CD4-positive, CD25-positive, alpha-beta regulatory T cell (primary cell): ENCODE measurements around the gene FAM185A. TPM values are rescaled to one million over a fixed set of nuclear protein-coding genes. Genes with fewer than 3 reads are reported as not detected.
"Not testable (repeated sequence)": the region's sequence is repeated elsewhere in the genome, so short reads cannot be mapped to it uniquely, and the experiment has no call there.

Experiments used
- ATAC-seq, 2 donors: fragments of 150-1000 bp; cut with Tn5 transposase; one replicate each; pipeline ENCODE4 v1.10.0; 2021; ENCODE audit warnings: low read depth in 2 of 2, moderate number of reproducible peaks in 2 of 2, moderate library complexity in 1 of 2
- DNase-seq, 3 donors: peaks; one replicate each; pipeline versions ENCODE4 v3.0.0 to v3.0.0-alpha.2; 2012 to 2022; ENCODE audit warnings: mixed read lengths in 1 of 3
- H3K27ac ChIP-seq: one replicate; pipeline ENCODE4 v1.7.0; 2013; ENCODE audit warnings: mild to moderate bottlenecking, low read length; ENCODE audit not compliant: insufficient read depth, poor library complexity, severe bottlenecking
- H3K27me3 ChIP-seq: one replicate; pipeline ENCODE4 v1.7.0; 2013; ENCODE audit warnings: low read length; ENCODE audit not compliant: control insufficient read depth, insufficient read depth
- H3K36me3 ChIP-seq: one replicate; pipeline ENCODE4 v1.7.0; 2013; ENCODE audit warnings: mild to moderate bottlenecking, low read length, moderate library complexity; ENCODE audit not compliant: control insufficient read depth, insufficient read depth
- H3K4me1 ChIP-seq: 2 replicates; pipeline ENCODE4 v1.7.0; 2013; ENCODE audit warnings: mild to moderate bottlenecking, low read length; ENCODE audit not compliant: insufficient read depth, control insufficient read depth, poor library complexity, severe bottlenecking
- H3K4me3 ChIP-seq: one replicate; pipeline ENCODE4 v1.7.0; 2013; ENCODE audit warnings: low read depth, mild to moderate bottlenecking, low read length, moderate library complexity
- H3K9me3 ChIP-seq, 2 experiments: 1 replicate in 1 of 2; 2 replicates in 1 of 2; pipeline ENCODE4 v1.7.0; 2013; ENCODE audit warnings: low read length in 2 of 2, mild to moderate bottlenecking in 1 of 2, moderate library complexity in 1 of 2; ENCODE audit not compliant: control insufficient read depth in 2 of 2
- H3K27ac Mint-ChIP-seq, 3 donors: one replicate each; pipeline ENCODE4 v1.8.0; 2020 to 2022; ENCODE audit warnings: mild to moderate bottlenecking in 3 of 3, mixed read lengths in 3 of 3, moderate library complexity in 2 of 3
- H3K27me3 Mint-ChIP-seq: one replicate; pipeline ENCODE4 v1.8.0; 2022; ENCODE audit warnings: mild to moderate bottlenecking, mixed read lengths
- H3K36me3 Mint-ChIP-seq: one replicate; pipeline ENCODE4 v1.8.0; 2020; ENCODE audit warnings: mixed read lengths
- H3K4me1 Mint-ChIP-seq, 4 donors: one replicate each; pipeline ENCODE4 v1.8.0; 2020 to 2022; ENCODE audit warnings: mixed read lengths in 4 of 4, mild to moderate bottlenecking in 1 of 4
- H3K4me3 Mint-ChIP-seq, 4 donors: one replicate each; pipeline ENCODE4 v1.8.0; 2020 to 2022; ENCODE audit warnings: mild to moderate bottlenecking in 4 of 4, mixed read lengths in 4 of 4, moderate library complexity in 3 of 4
- H3K9me3 Mint-ChIP-seq, 7 donors: one replicate each; pipeline ENCODE4 v1.8.0; 2020 to 2022; ENCODE audit warnings: mixed read lengths in 7 of 7, mild to moderate bottlenecking in 3 of 7, moderate library complexity in 2 of 7
- polyA plus RNA-seq, 4 donors: library from polyadenylated mRNA; unstranded; fragments of 300-500 nt; fragmentation: Illumina TruSeq; gene quantifications; one replicate each; pipeline ENCODE4 v1.2.3, GENCODE V29; 2021
- total RNA-seq: library from RNA; stranded (reverse); gene quantifications from one replicate; pipeline ENCODE4 v1.2.3, GENCODE V29; 2022

The FAM185A gene
- total RNA-seq = 6.4 TPM
- polyA plus RNA-seq = 1 to 10 TPM; 6.1 to 7.3 (median 6.6) TPM

GRCh38 chr7:102748605-102749444 lies at the start of gene FAM185A:
Gene FAM185A, plus strand, starts transcription at chr7:102748999. Its CDS starts 209 bp downstream, at chr7:102749208.
- H3K4me1 ChIP-seq, H3K27me3 Mint-ChIP-seq, H3K9me3 Mint-ChIP-seq, H3K9me3 ChIP-seq, H3K36me3 Mint-ChIP-seq, H3K27me3 ChIP-seq, H3K36me3 ChIP-seq: not testable (repeated sequence)
- ATAC-seq = peak; percentile 99 to 100
- H3K27ac ChIP-seq = peak within 1 kb of the TSS; percentile 19
- Mint-ChIP-seq H3K27ac (peak within 1 kb of the TSS in 2 of 3 donors; percentile 80 to 94), H3K4me3 (peak within 1 kb of the TSS; percentile 85 to 92 (median 91)), H3K4me1 (peaks cover 5 to 22% (median 11%) of the 10 kb centered on the region in 4 donors)
- peak; percentile 94 to 100 (median 95) for DNase-seq
- peak within 1 kb of the TSS; percentile 75 for H3K4me3 ChIP-seq

- H3K4me1 Mint-ChIP-seq = peaks cover 7 to 24% (median 16%) of the 10 kb centered on the region in 4 donors
- ATAC-seq (peak; percentile 53 to 59), DNase-seq (peak in 2 of 3 donors; percentile 17 to 67)
- not testable (repeated sequence) for H3K27me3 ChIP-seq, H3K9me3 ChIP-seq, H3K36me3 ChIP-seq, H3K27me3 Mint-ChIP-seq, H3K9me3 Mint-ChIP-seq, H3K36me3 Mint-ChIP-seq, H3K4me1 ChIP-seq
- H3K27ac ChIP-seq = peak overlapping the region; percentile 53
- peak overlapping the region; percentile 16 for H3K4me3 ChIP-seq
- peak overlapping the region; percentile 45 to 59 (median 52) for H3K4me3 Mint-ChIP-seq
- peak overlapping the region; percentile 79 to 89 (median 85) for H3K27ac Mint-ChIP-seq
Observed at GRCh38 chr7:102713011-102713690, 35.6 kb upstream of the FAM185A start.

GRCh38 chr7:102713691-102714080 lies 35.1 kb upstream of the FAM185A start:
- not testable (repeated sequence) for H3K4me3 ChIP-seq, DNase-seq, H3K4me1 ChIP-seq, H3K9me3 Mint-ChIP-seq, H3K27me3 Mint-ChIP-seq, H3K27me3 ChIP-seq, H3K36me3 ChIP-seq, H3K9me3 ChIP-seq, H3K36me3 Mint-ChIP-seq
- peaks cover 7 to 24% (median 16%) of the 10 kb centered on the region in 4 donors for H3K4me1 Mint-ChIP-seq
- H3K27ac ChIP-seq = peak overlapping the region; percentile 53
- ATAC-seq = peak; percentile 36 to 40
- peak overlapping the region in 2 of 4 donors; percentile 58 to 59 for H3K4me3 Mint-ChIP-seq
- H3K27ac Mint-ChIP-seq = peak overlapping the region in 2 of 3 donors; percentile 85 to 89

GRCh38 chr7:102714774-102715522 lies 33.9 kb upstream of the FAM185A start:
- not testable (repeated sequence) for H3K9me3 ChIP-seq, H3K4me1 ChIP-seq, H3K36me3 Mint-ChIP-seq, H3K9me3 Mint-ChIP-seq, H3K36me3 ChIP-seq, H3K27me3 Mint-ChIP-seq, H3K4me3 ChIP-seq, H3K27ac Mint-ChIP-seq, H3K27me3 ChIP-seq, H3K4me3 Mint-ChIP-seq
- peaks cover 7 to 24% (median 16%) of the 10 kb centered on the region in 4 donors for H3K4me1 Mint-ChIP-seq
- ATAC-seq (peak; percentile 48 to 57), DNase-seq (peak in 1 of 3 donors; percentile 29)
- peak overlapping the region; percentile 47 for H3K27ac ChIP-seq

- not testable (repeated sequence) for H3K4me3 ChIP-seq, H3K4me1 ChIP-seq, H3K4me3 Mint-ChIP-seq, H3K27me3 Mint-ChIP-seq, H3K9me3 ChIP-seq, H3K36me3 Mint-ChIP-seq, H3K27me3 ChIP-seq, H3K36me3 ChIP-seq, H3K27ac Mint-ChIP-seq, H3K9me3 Mint-ChIP-seq
- peak; percentile 74 to 85 for ATAC-seq
- peak overlapping the region; percentile 33 for H3K27ac ChIP-seq
- peaks cover 7 to 24% (median 16%) of the 10 kb centered on the region in 4 donors for H3K4me1 Mint-ChIP-seq
- peak in 2 of 3 donors; percentile 8 to 45 for DNase-seq
Observed at GRCh38 chr7:102715718-102716117, 33.1 kb upstream of the FAM185A start.

- DNase-seq, H3K4me1 Mint-ChIP-seq, H3K27ac Mint-ChIP-seq, ATAC-seq, H3K9me3 Mint-ChIP-seq, H3K27ac ChIP-seq, H3K36me3 ChIP-seq, H3K4me3 ChIP-seq, H3K9me3 ChIP-seq, H3K4me1 ChIP-seq, H3K36me3 Mint-ChIP-seq, H3K27me3 Mint-ChIP-seq, H3K4me3 Mint-ChIP-seq, H3K27me3 ChIP-seq: not testable (repeated sequence)
Observed at GRCh38 chr7:102718491-102718890, 30.3 kb upstream of the FAM185A start.

- peaks cover 0 to 13% (median 2%) of the 10 kb centered on the region in 7 donors for H3K9me3 Mint-ChIP-seq
- not testable (repeated sequence) for ATAC-seq, H3K27ac Mint-ChIP-seq, H3K27me3 Mint-ChIP-seq, H3K36me3 ChIP-seq, H3K4me3 ChIP-seq, H3K36me3 Mint-ChIP-seq, H3K9me3 ChIP-seq, H3K27me3 ChIP-seq, H3K4me1 ChIP-seq, H3K4me3 Mint-ChIP-seq, H3K4me1 Mint-ChIP-seq, H3K27ac ChIP-seq, DNase-seq
Observed at GRCh38 chr7:102726170-102726569, 22.6 kb upstream of the FAM185A start.
